H1 (cell line): Measurements from ENCODE around the gene OR13J1. TPM values are rescaled to one million over a fixed set of nuclear protein-coding genes. Genes with fewer than 3 reads are reported as not detected.
A peak's percentile ranks its signal among the peaks of the same experiment; 100 is the strongest.

ENCODE experiments used
- CTCF ChIA-PET: fragments of 300-600 bp; sonication (Branson Sonifier 250); formaldehyde crosslinking; loops from one replicate; lab custom pipeline; 2021; ENCODE audit not compliant: partially characterized antibody; lab: Charles Lee
- POLR2A ChIA-PET: fragments of 300-600 bp; sonication (Branson Sonifier 250); formaldehyde crosslinking; loops from one replicate; lab custom pipeline; 2021; ENCODE audit warnings: inconsistent platforms; ENCODE audit not compliant: partially characterized antibody; lab: Charles Lee
- DNase-seq, 2 experiments: peaks; one replicate each; pipeline versions ENCODE4 v3.0.0 to v3.0.0-alpha.2; 2010 to 2022; ENCODE audit warnings: low spot score in 2 of 2, low read depth in 1 of 2, mixed read lengths in 1 of 2
- FAIRE-seq: peaks from 2 replicates; lab custom pipeline; 2011; peaks lifted over from hg19 to GRCh38; lab: Jason Lieb, UNC
- H2AFZ ChIP-seq: 2 replicates; pipeline ENCODE4 v1.8.1; 2012; ENCODE audit warnings: low read length, inconsistent platforms
- H2AK5ac ChIP-seq: 2 replicates; pipeline ENCODE4 v1.6.1; 2013; ENCODE audit warnings: low read depth, low read length
- H2BK120ac ChIP-seq: replicated peaks from 2 replicates; pipeline ENCODE3; 2013; ENCODE audit warnings: low read depth, low read length, inconsistent platforms
- H2BK12ac ChIP-seq: 2 replicates; pipeline ENCODE4 v1.6.1; 2013; ENCODE audit warnings: low read depth, low read length
- H2BK15ac ChIP-seq: 2 replicates; pipeline ENCODE4 v1.6.1; 2013; ENCODE audit warnings: low read length
- H2BK20ac ChIP-seq: 2 replicates; pipeline ENCODE4 v1.6.1; 2013; ENCODE audit warnings: low read length
- H2BK5ac ChIP-seq: 2 replicates; pipeline ENCODE4 v1.6.1; 2013; ENCODE audit warnings: low read depth, low read length
- H3K14ac ChIP-seq: 2 replicates; pipeline ENCODE4 v1.6.1; 2013; ENCODE audit warnings: inconsistent platforms; ENCODE audit not compliant: insufficient read length
- H3K18ac ChIP-seq: 2 replicates; pipeline ENCODE4 v1.6.1; 2013; ENCODE audit warnings: low read length; ENCODE audit errors: extremely low read depth
- H3K23ac ChIP-seq: 2 replicates; pipeline ENCODE4 v1.6.1; 2013; ENCODE audit warnings: inconsistent platforms; ENCODE audit not compliant: insufficient read length
- H3K23me2 ChIP-seq: 2 replicates; pipeline ENCODE4 v1.6.1; 2013; ENCODE audit warnings: low read depth, low read length
- H3K27ac ChIP-seq: 2 replicates; pipeline ENCODE4 v1.6.1; 2011; ENCODE audit warnings: low read depth, low read length, inconsistent platforms
- H3K27me3 ChIP-seq, 4 experiments: replicated peaks in 1 of 4; 1 replicate in 1 of 4; 2 replicates in 3 of 4; pipeline versions ENCODE4 v1.6.1 to v1.8.1; 2011 to 2013; ENCODE audit warnings: low read length in 3 of 4, mild to moderate bottlenecking in 3 of 4, inconsistent platforms in 2 of 4, mixed read lengths in 2 of 4, moderate library complexity in 1 of 4; ENCODE audit not compliant: control insufficient read depth in 3 of 4, insufficient read depth in 3 of 4; ENCODE audit errors: extremely low read depth in 1 of 4
- H3K36me3 ChIP-seq, 4 experiments: 2 replicates each; pipeline versions ENCODE4 v1.6.1 to v1.8.1; 2011 to 2013; ENCODE audit warnings: mild to moderate bottlenecking in 4 of 4, low read length in 3 of 4, moderate library complexity in 2 of 4, control low read depth in 1 of 4, inconsistent platforms in 1 of 4; ENCODE audit not compliant: insufficient read depth in 4 of 4, control insufficient read depth in 2 of 4
- H3K4ac ChIP-seq: replicated peaks from 2 replicates; pipeline ENCODE3; 2013; ENCODE audit warnings: low read length, low read depth, mixed read lengths, inconsistent platforms; ENCODE audit not compliant: insufficient read length
- H3K4me1 ChIP-seq, 4 experiments: replicated peaks in 1 of 4; 1 replicate in 1 of 4; 2 replicates in 3 of 4; pipeline versions ENCODE4 v1.6.1 to v1.8.1; 2011 to 2013; ENCODE audit warnings: low read length in 3 of 4, inconsistent platforms in 2 of 4, mixed read lengths in 1 of 4; ENCODE audit not compliant: insufficient read depth in 4 of 4, control insufficient read depth in 3 of 4
- H3K4me2 ChIP-seq, 2 experiments: 2 replicates each; pipeline versions ENCODE4 v1.6.1 to v1.8.1; 2011 to 2013; ENCODE audit warnings: low read depth in 2 of 2, low read length in 2 of 2, control low read depth in 1 of 2, inconsistent platforms in 1 of 2, mild to moderate bottlenecking in 1 of 2; ENCODE audit not compliant: insufficient read depth in 1 of 2
- H3K4me3 ChIP-seq, 4 experiments: fragments of 200-600, 300-600 bp in 1 of 4; sonication (generic), shearing (Covaris generic), sonication (Bioruptor Twin) in 1 of 4; 2 replicates each; pipeline versions ENCODE4 v1.5.1 to v1.8.1; 2011 to 2016; ENCODE audit warnings: low read length in 4 of 4, low read depth in 3 of 4, control low read depth in 2 of 4, inconsistent platforms in 2 of 4, mild to moderate bottlenecking in 2 of 4, mixed read lengths in 1 of 4, moderate library complexity in 1 of 4; ENCODE audit not compliant: insufficient read depth in 2 of 4; ENCODE audit errors: extremely low read depth in 1 of 4
- H3K56ac ChIP-seq: replicated peaks from 2 replicates; pipeline ENCODE3; 2013; ENCODE audit warnings: low read depth, mild to moderate bottlenecking, mixed read lengths, low read length, inconsistent platforms; ENCODE audit not compliant: insufficient read length
- H3K79me1 ChIP-seq: 2 replicates; pipeline ENCODE4 v1.6.1; 2013; ENCODE audit warnings: low read depth, low read length, control low read depth
- H3K79me2 ChIP-seq, 2 experiments: 2 replicates each; pipeline versions ENCODE4 v1.6.1 to v1.8.1; 2012 to 2013; ENCODE audit warnings: low read length in 2 of 2, mild to moderate bottlenecking in 2 of 2, inconsistent platforms in 1 of 2; ENCODE audit not compliant: insufficient read depth in 2 of 2, control insufficient read depth in 1 of 2
- H3K9ac ChIP-seq, 4 experiments: replicated peaks in 1 of 4; 1 replicate in 1 of 4; 2 replicates in 3 of 4; pipeline versions ENCODE4 v1.6.1 to v1.8.1; 2011 to 2013; ENCODE audit warnings: low read depth in 3 of 4, low read length in 3 of 4, control low read depth in 2 of 4, mild to moderate bottlenecking in 2 of 4, moderate library complexity in 2 of 4, inconsistent platforms in 1 of 4; ENCODE audit errors: extremely low read depth in 1 of 4
- H3K9me3 ChIP-seq, 2 experiments: 2 replicates each; pipeline versions ENCODE4 v1.6.1 to v1.8.1; 2012 to 2013; ENCODE audit warnings: mild to moderate bottlenecking in 2 of 2, moderate library complexity in 2 of 2, control low read depth in 1 of 2, inconsistent platforms in 1 of 2, low read depth in 1 of 2, low read length in 1 of 2, mixed read lengths in 1 of 2; ENCODE audit not compliant: insufficient read depth in 2 of 2
- H4K20me1 ChIP-seq, 2 experiments: replicated peaks in 1 of 2; 2 replicates each; pipeline versions ENCODE3 to v1.8.1; 2011 to 2013; ENCODE audit warnings: inconsistent platforms in 2 of 2, low read length in 2 of 2, mild to moderate bottlenecking in 1 of 2; ENCODE audit not compliant: insufficient read depth in 2 of 2, control insufficient read depth in 1 of 2
- H4K5ac ChIP-seq: 2 replicates; pipeline ENCODE4 v1.6.1; 2013; ENCODE audit warnings: low read length, low read depth, mixed read lengths, inconsistent platforms; ENCODE audit not compliant: insufficient read length
- H4K8ac ChIP-seq: 2 replicates; pipeline ENCODE4 v1.8.0; 2013; ENCODE audit warnings: mild to moderate bottlenecking, moderate library complexity, low read length, inconsistent platforms; ENCODE audit not compliant: insufficient read depth; ENCODE audit errors: extremely low read depth
- H4K91ac ChIP-seq: replicated peaks from 2 replicates; pipeline ENCODE3; 2013; ENCODE audit warnings: low read length, mixed read lengths, inconsistent platforms; ENCODE audit not compliant: insufficient read length
- BACH1 ChIP-seq: IDR thresholded peaks from 2 replicates; pipeline ENCODE4 v1.6.1; 2012; ENCODE audit warnings: low read length, improper control_type of control experiment
- BRCA1 ChIP-seq: IDR thresholded peaks from 2 replicates; pipeline ENCODE4 v1.6.1; 2012; ENCODE audit warnings: low read depth, low read length, improper control_type of control experiment
- CHD1 ChIP-seq: IDR thresholded peaks from 2 replicates; pipeline ENCODE4 v1.6.1; 2012; ENCODE audit warnings: low read depth, low read length, improper control_type of control experiment
- CHD2 ChIP-seq: IDR thresholded peaks from 2 replicates; pipeline ENCODE4 v1.6.1; 2012; ENCODE audit warnings: low read length, improper control_type of control experiment
- HDAC6 ChIP-seq: IDR thresholded peaks from one replicate; pipeline ENCODE4 v1.7.1; 2012; ENCODE audit warnings: low read depth, mild to moderate bottlenecking, inconsistent platforms, low read length, moderate library complexity
- KDM4A ChIP-seq: IDR thresholded peaks from one replicate; pipeline ENCODE4 v1.7.1; 2012; ENCODE audit warnings: low read depth, mild to moderate bottlenecking, moderate library complexity, low read length, inconsistent platforms; ENCODE audit not compliant: severe bottlenecking
- RNF2 ChIP-seq: fragments of 200-900, 300-1000 bp; sonication (generic); IDR thresholded peaks from 2 replicates; pipeline ENCODE4 v1.7.1; 2016; ENCODE audit warnings: borderline replicate concordance, low read depth, mild to moderate bottlenecking, antibody characterized with exemption, low read length; ENCODE audit not compliant: poor library complexity, severe bottlenecking; ENCODE audit errors: missing control alignments
- RXRA ChIP-seq: IDR thresholded peaks from 2 replicates; pipeline ENCODE4 v1.6.1; 2011; ENCODE audit warnings: low read depth, mild to moderate bottlenecking, low read length, moderate library complexity; ENCODE audit not compliant: insufficient read depth
- SAP30 ChIP-seq: fragments of 300-600 bp; sonication (generic); IDR thresholded peaks from 2 replicates; pipeline ENCODE4 v1.7.1; 2012; ENCODE audit warnings: low read length, moderate library complexity, mild to moderate bottlenecking, inconsistent platforms; ENCODE audit not compliant: insufficient read depth, insufficient replicate concordance
- SIX5 ChIP-seq: IDR thresholded peaks from 2 replicates; pipeline ENCODE4 v1.6.1; 2011; ENCODE audit warnings: mild to moderate bottlenecking, low read depth, low read length
- SP2 ChIP-seq: IDR thresholded peaks from 2 replicates; pipeline ENCODE4 v1.6.1; 2012; ENCODE audit warnings: mild to moderate bottlenecking, low read length, inconsistent platforms
- SP4 ChIP-seq: IDR thresholded peaks from 2 replicates; pipeline ENCODE4 v1.6.1; 2012; ENCODE audit warnings: low read length, inconsistent platforms
- WGBS, 2 experiments: shearing (Covaris generic) in 1 of 2; methylation state at CpG; one replicate each; pipeline versions ENCODE4 v1.1.6 to v1.1.7; 2013 to 2015; ENCODE audit warnings: low lambda C conversion rate in 2 of 2, mixed read lengths in 2 of 2, inconsistent platforms in 1 of 2, low coverage in 1 of 2, missing lambda C conversion rate in 1 of 2; ENCODE audit not compliant: insufficient replicate concordance in 2 of 2, insufficient coverage in 1 of 2, insufficient read length in 1 of 2; ENCODE audit errors: extremely low coverage in 1 of 2, missing lambda C conversion rate in 1 of 2; 5-methylcytosine and 5-hydroxymethylcytosine counted together
- polyA plus RNA-seq, 7 experiments: library from polyadenylated mRNA; depleted of rRNA in 3 of 7; stranded (reverse) in 5 of 7; unstranded in 2 of 7; fragments of >200 nt in 5 of 7; fragments of 200-250 nt in 2 of 7; gene quantifications; 1 replicate in 5 of 7; 2 replicates in 1 of 7; 4 replicates in 1 of 7; pipeline versions ENCODE4 v1.2.1 to v1.2.3, GENCODE V29; 2011 to 2013; ENCODE audit warnings: missing spikeins in 2 of 7, mixed read lengths in 2 of 7
- total RNA-seq: library from RNA; stranded (reverse); fragmentation: NEBNext Ultra II Directional; extraction: Animal tissue kit (Norgen Biotek cat#: 25700); gene quantifications from 2 replicates; pipeline ENCODE4 v1.2.1, GENCODE V29; 2021

Gene OR13J1
- total and polyA plus RNA-seq, 2 of the 8 experiments (the other 6 are each of a cell fraction or from before 2014, with no cell fraction given), result not detected

DNA sequence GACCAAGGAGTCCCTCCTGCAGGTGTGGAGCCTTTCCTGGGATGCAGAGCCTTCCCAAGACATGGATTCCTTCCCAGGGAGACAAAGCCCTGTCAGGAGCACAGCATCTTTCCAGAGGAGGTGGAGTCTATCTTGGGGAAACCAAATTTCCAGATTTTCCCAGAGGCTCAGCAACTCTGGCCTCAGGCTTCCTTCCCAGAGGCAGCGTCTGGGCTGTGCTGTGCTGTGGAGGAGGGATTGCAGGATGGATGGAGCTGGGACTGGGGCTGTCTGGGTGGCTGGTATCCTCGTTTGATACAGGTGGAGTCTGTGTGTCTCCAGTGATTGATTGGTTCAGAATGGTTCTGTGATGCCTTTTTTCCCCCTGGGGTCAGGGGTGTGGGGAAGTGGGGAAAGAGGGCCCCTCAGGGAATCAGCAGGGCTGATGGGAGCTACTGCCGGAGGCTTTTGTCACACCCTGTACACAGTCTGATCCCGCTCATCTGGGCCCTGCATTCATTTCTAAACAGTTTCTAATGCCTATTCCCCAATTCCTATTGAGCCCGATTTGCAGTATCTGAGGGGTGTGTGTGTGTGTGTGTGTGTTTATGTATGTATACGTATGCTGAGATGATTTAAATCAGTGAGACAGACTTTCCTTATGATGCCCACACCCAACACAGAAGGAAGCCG, 16.0 kb downstream of the OR13J1 start:
- no peaks in the 10 kb centered on the region for H3K79me2 ChIP-seq
- H2AFZ ChIP-seq, result no peak overlapping the region
- H3K18ac ChIP-seq, result no peak overlapping the region
- H4K91ac ChIP-seq, result no peak overlapping the region
- H3K27me3 ChIP-seq, result no peaks in the 10 kb centered on the region
- H2BK5ac ChIP-seq, result no peak overlapping the region
- H2BK120ac ChIP-seq, result no peak overlapping the region
- no peak overlapping the region for H3K4me2 ChIP-seq
- CTCF ChIA-PET, result interaction anchor here (0.8 to 5.9 kb wide), 8 partner anchors 8 to 40 kb away, joined by 3 to 31 read pairs (median 6); no protein-coding TSS in a partner anchor
- DNase-seq (peak in 1 of 2 experiments; percentile 29), FAIRE-seq (no peak)
- peaks cover 0 to 2% of the 10 kb centered on the region in 2 experiments for H4K20me1 ChIP-seq
- no peak overlapping the region for H3K27ac ChIP-seq
- no peak overlapping the region for H2AK5ac ChIP-seq
- no peak overlapping the region for H2BK15ac ChIP-seq
- H3K4me3 ChIP-seq, result no peak overlapping the region
- H3K79me1 ChIP-seq, result no peaks in the 10 kb centered on the region
- H3K14ac ChIP-seq, result no peak overlapping the region
- no peak overlapping the region for H4K5ac ChIP-seq
- H3K23ac ChIP-seq, result no peak overlapping the region
- H3K4ac ChIP-seq, result no peak overlapping the region
- H2BK20ac ChIP-seq, result no peak overlapping the region
- H3K23me2 ChIP-seq, result no peaks in the 10 kb centered on the region
- peaks cover 0 to 4% (median 1%) of the 10 kb centered on the region in 4 experiments; a peak in 2 of 8 replicates for H3K36me3 ChIP-seq
- no peak overlapping the region for H3K56ac ChIP-seq
- 77% methylated on average over 7 of the region's 7 CpGs; no CpG with 5 or more reads in 1 of the 2 experiments for WGBS, 2 experiments
- H2BK12ac ChIP-seq, result no peak overlapping the region
- H4K8ac ChIP-seq, result no peak overlapping the region
- H3K9ac ChIP-seq, result no peak overlapping the region
- H3K4me1 ChIP-seq, result no peaks in the 10 kb centered on the region
- POLR2A ChIA-PET, result interaction anchor here (1.3 to 2.8 kb wide), 2 partner anchors 9 to 10 kb away, joined by 3 to 13 read pairs; no protein-coding TSS in a partner anchor
- no peaks in the 10 kb centered on the region for H3K9me3 ChIP-seq
- no peak for TF ChIP-seq BACH1
- TF ChIP-seq RNF2, result no peak
- no peak for TF ChIP-seq RXRA
- TF ChIP-seq SP2, result no peak
- no peak for TF ChIP-seq CHD2
- no peak for TF ChIP-seq SAP30
- no peak for TF ChIP-seq CHD1
- TF ChIP-seq BRCA1, result no peak
- no peak for TF ChIP-seq HDAC6
- no peak for TF ChIP-seq KDM4A
- TF ChIP-seq SP4, result no peak
- no peak for TF ChIP-seq SIX5
